GM12878 (cell line): ENCODE measurements around the gene REG1B. TPM values are rescaled to one million over a fixed set of nuclear protein-coding genes. Genes with fewer than 3 reads are reported as not detected.

Source experiments
- ATAC-seq: fragments of 200-7000 bp; cut with Tn5 transposase; 3 replicates; pipeline ENCODE4 v1.9.1; 2020; ENCODE audit warnings: mild to moderate bottlenecking, moderate library complexity
- BruUV-seq: library from RNA; stranded (reverse); fragments of 400-500 nt; replicated peaks from 2 replicates; lab custom pipeline; 2021; lab: Mats Ljungman, UMichigan
- CTCF ChIA-PET: fragments of 300-600 bp; sonication (Branson Sonifier 250); formaldehyde crosslinking; extraction: SDS; loops from one replicate; lab custom pipeline; 2021; ENCODE audit warnings: inconsistent platforms; lab: Yijun Ruan, JAX
- POLR2A ChIA-PET: fragments of 350-600 bp; formaldehyde crosslinking; extraction: SDS; loops from one replicate; lab custom pipeline; 2021; ENCODE audit warnings: inconsistent platforms; lab: Charles Lee
- RAD21 ChIA-PET: fragments of 300-600 bp; sonication (Branson Sonifier 250); formaldehyde crosslinking; loops from one replicate; lab custom pipeline; 2023; ENCODE audit warnings: antibody characterized with exemption; ENCODE audit not compliant: unreplicated experiment; lab: Charles Lee
- SMC1A ChIA-PET: fragments of 300-600 bp; sonication (Branson Sonifier 250); formaldehyde crosslinking; loops from one replicate; lab custom pipeline; 2023; ENCODE audit not compliant: unreplicated experiment, uncharacterized antibody; lab: Charles Lee
- DNase-seq: peaks from one replicate; pipeline ENCODE4 v3.0.0-alpha.2; 2011; ENCODE audit warnings: low read depth, low spot score
- FAIRE-seq: peaks from 3 replicates; lab custom pipeline; 2011; peaks lifted over from hg19 to GRCh38; lab: Jason Lieb, UNC
- H2AFZ ChIP-seq: 2 replicates; pipeline ENCODE4 v1.6.0; 2011; ENCODE audit warnings: low read depth, low read length, control low read depth; ENCODE audit not compliant: control insufficient read depth
- H3K27ac ChIP-seq: 2 replicates; pipeline ENCODE4 v1.5.1; 2011; ENCODE audit warnings: control low read depth; ENCODE audit not compliant: control insufficient read depth, insufficient read depth
- H3K27me3 ChIP-seq, 2 experiments: replicated peaks in 1 of 2; 2 replicates each; pipeline versions ENCODE4 v1.6.0 to v1.6.1; 2011; ENCODE audit warnings: low read length in 1 of 2; ENCODE audit not compliant: control insufficient read depth in 2 of 2, insufficient read depth in 2 of 2
- H3K36me3 ChIP-seq, 2 experiments: 2 replicates each; pipeline ENCODE4 v1.5.1; 2011; ENCODE audit warnings: low read length in 1 of 2; ENCODE audit not compliant: control insufficient read depth in 2 of 2, insufficient read depth in 2 of 2
- H3K4me1 ChIP-seq: 2 replicates; pipeline ENCODE4 v1.6.1; 2011; ENCODE audit warnings: mild to moderate bottlenecking, low read length, moderate library complexity, mixed read lengths; ENCODE audit not compliant: control insufficient read depth, insufficient read depth
- H3K4me2 ChIP-seq: 2 replicates; pipeline ENCODE4 v1.6.0; 2011; ENCODE audit warnings: control low read depth; ENCODE audit not compliant: control insufficient read depth, insufficient read depth
- H3K4me3 ChIP-seq: fragments of 200-600 bp; sonication (generic); 2 replicates; pipeline ENCODE4 v1.5.1; 2016
- H3K79me2 ChIP-seq: 2 replicates; pipeline ENCODE4 v1.6.0; 2011; ENCODE audit warnings: low read length; ENCODE audit not compliant: control insufficient read depth, insufficient read depth
- H3K9ac ChIP-seq: 2 replicates; pipeline ENCODE4 v1.8.0; 2011; ENCODE audit warnings: low read length, control low read depth, mixed read lengths; ENCODE audit not compliant: control insufficient read depth, insufficient read depth
- H3K9me3 ChIP-seq: replicated peaks from 3 replicates; pipeline ENCODE4 v1.5.1; 2011; ENCODE audit warnings: mild to moderate bottlenecking, low read length; ENCODE audit not compliant: control insufficient read depth, insufficient read depth
- H4K20me1 ChIP-seq: 2 replicates; pipeline ENCODE4 v1.6.0; 2011; ENCODE audit not compliant: control insufficient read depth, insufficient read depth
- BACH1 ChIP-seq: fragments of 450-650 bp; IDR thresholded peaks from 2 replicates; pipeline ENCODE4 v1.6.1; 2017; ENCODE audit warnings: mild to moderate bottlenecking, borderline replicate concordance
- MEF2A ChIP-seq: IDR thresholded peaks from 2 replicates; pipeline ENCODE4 v1.6.1; 2011; ENCODE audit warnings: low read depth, mild to moderate bottlenecking, low read length, moderate library complexity; ENCODE audit not compliant: insufficient read depth
- NR2C1 ChIP-seq: fragments of 450-650 bp; IDR thresholded peaks from 2 replicates; pipeline ENCODE4 v1.6.1; 2017; ENCODE audit warnings: antibody characterized with exemption, mild to moderate bottlenecking, moderate library complexity
- RAD51 ChIP-seq: fragments of 450-650 bp; IDR thresholded peaks from 2 replicates; pipeline ENCODE4 v1.6.1; 2016; ENCODE audit warnings: moderate library complexity, mild to moderate bottlenecking, inconsistent platforms
- SMAD5 ChIP-seq: IDR thresholded peaks from 2 replicates; pipeline ENCODE4 v1.6.1; 2016; ENCODE audit warnings: antibody characterized with exemption, low read depth
- TARDBP ChIP-seq: IDR thresholded peaks from 2 replicates; pipeline ENCODE4 v1.6.1; 2016; ENCODE audit warnings: borderline replicate concordance
- ZNF274 ChIP-seq: IDR thresholded peaks from one replicate; pipeline ENCODE4 v1.8.0; 2011; ENCODE audit not compliant: insufficient read length, insufficient read depth
- WGBS: methylation state at CpG from one replicate; pipeline ENCODE4 v1.1.6; 2016; ENCODE audit warnings: low lambda C conversion rate; ENCODE audit not compliant: insufficient replicate concordance, insufficient coverage; ENCODE audit errors: missing lambda C conversion rate; 5-methylcytosine and 5-hydroxymethylcytosine counted together
- in situ Hi-C: fragments of 300-500 bp; cut with MboI; formaldehyde crosslinking; loops from 9 replicates; pipeline ENCODE4 v1.14.3; 2018; ENCODE audit warnings: mixed read lengths
- intact Hi-C: fragments of 100-400 bp; cut with micrococcal nuclease; formaldehyde crosslinking; loops from one replicate; pipeline ENCODE4 v1.14.2; 2022; ENCODE audit not compliant: unreplicated experiment
- polyA plus RNA-seq, 11 experiments: library from polyadenylated mRNA; depleted of rRNA in 4 of 11; unstranded in 6 of 11; stranded (reverse) in 5 of 11; fragments of >200 nt; fragmentation: Nextera tagmentation in 4 of 11; fragmentation: Illumina TruSeq in 1 of 11; extraction: Ambion mirVana in 4 of 11; extraction: Trizol in 1 of 11; gene quantifications; 1 replicate in 1 of 11; 2 replicates in 10 of 11; pipeline versions ENCODE4 v1.2.1 to v1.2.3, GENCODE V29; 2011 to 2016; ENCODE audit warnings: inconsistent platforms in 2 of 11, missing spikeins in 2 of 11, low read depth in 1 of 11
- total RNA-seq, 4 experiments: library from RNA; depleted of rRNA in 3 of 4; stranded (reverse); fragments of >200 nt in 3 of 4; fragmentation: Illumina TruSeq in 1 of 4; extraction: Trizol in 1 of 4; gene quantifications; 2 replicates each; pipeline versions ENCODE4 v1.2.1 to v1.2.3, GENCODE V29; 2013 to 2021
- TF ChIP-seq, protein P1 (sequence below): fragments of 450-650 bp; IDR thresholded peaks from 2 replicates; pipeline ENCODE4 v1.6.1; 2017; ENCODE audit warnings: mild to moderate bottlenecking, moderate library complexity
- TF ChIP-seq, protein P2 (sequence below): IDR thresholded peaks from 2 replicates; pipeline ENCODE4 v1.6.1; 2012; ENCODE audit warnings: low read depth, low read length, improper control_type of control experiment
- TF ChIP-seq, protein P3 (sequence below): fragments of 450-650 bp; conservative IDR thresholded peaks from 2 replicates; pipeline ENCODE4 v1.6.1; 2017; ENCODE audit warnings: mild to moderate bottlenecking, moderate library complexity

The REG1B gene
- total and polyA plus RNA-seq, 10 of the 15 experiments (the other 5 are each of a cell fraction or from before 2014, with no cell fraction given) = 2.7 TPM; not detected in 9

DNA sequence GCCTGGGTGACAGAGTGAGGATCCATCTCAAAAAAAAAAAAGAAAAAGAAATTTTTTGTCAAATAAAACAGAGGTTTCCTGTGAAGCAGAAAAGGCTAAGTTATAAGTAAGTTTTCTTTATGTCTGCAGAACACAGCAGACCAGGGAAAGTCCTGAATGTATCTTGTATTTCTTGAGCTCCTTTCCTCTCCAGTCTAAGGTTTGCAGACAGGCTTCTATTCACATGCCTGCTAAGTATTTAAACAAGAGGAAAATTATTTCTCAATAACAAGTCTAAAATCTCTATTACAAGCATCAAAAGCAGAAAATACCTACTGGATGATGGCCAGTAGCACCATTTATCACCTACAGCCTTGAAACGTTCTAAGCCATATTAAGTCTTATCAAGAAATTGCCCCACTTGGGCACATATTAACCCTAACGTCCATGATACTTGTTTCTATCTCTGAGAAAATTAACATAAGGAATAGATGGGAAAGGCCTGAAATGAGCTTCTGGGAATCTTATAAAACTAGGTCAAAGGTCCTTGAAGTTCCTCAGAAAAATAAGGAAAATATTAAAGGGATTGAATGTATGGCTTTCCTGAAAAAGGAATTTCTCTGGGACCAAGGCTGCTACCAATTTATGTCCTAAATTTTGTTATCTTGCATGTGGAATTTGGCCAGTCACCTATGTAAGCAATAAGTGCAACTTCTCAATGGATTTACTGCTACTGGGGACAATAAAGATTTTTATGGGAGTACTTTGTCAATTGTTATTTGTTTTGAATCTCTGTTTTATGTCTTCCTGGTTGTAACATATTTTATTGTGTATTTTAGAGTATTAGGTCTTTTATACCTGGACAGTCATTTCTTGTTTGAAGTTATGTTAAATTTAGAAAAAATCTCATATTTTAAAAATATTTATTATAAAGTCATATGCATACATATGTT lies 29.5 kb upstream of the REG1B start:
- H3K4me1 ChIP-seq = no peaks in the 10 kb centered on the region
- ChIA-PET POLR2A (no interaction called here), RAD21 (no interaction called here), SMC1A (interaction anchor here (0.7 kb wide), 1 partner anchor 228 kb away, joined by 4 read pairs; no protein-coding TSS in a partner anchor), CTCF (no interaction called here)
- no peak overlapping the region for H2AFZ ChIP-seq
- H3K4me3 ChIP-seq = no peak overlapping the region
- H4K20me1 ChIP-seq = no peaks in the 10 kb centered on the region
- no peak for FAIRE-seq
- H3K4me2 ChIP-seq = no peak overlapping the region
- H3K79me2 ChIP-seq = no peaks in the 10 kb centered on the region
- 3% methylated on average over 2 of the region's 2 CpGs for WGBS
- no peak overlapping the region for H3K9ac ChIP-seq
- no peaks in the 10 kb centered on the region for H3K9me3 ChIP-seq
- in situ Hi-C loops = no loop called here
- no peak for DNase-seq
- H3K36me3 ChIP-seq = no peaks in the 10 kb centered on the region
- no peak overlapping the region for H3K27ac ChIP-seq
- intact Hi-C loops = no loop called here
- ATAC-seq = no peak
- H3K27me3 ChIP-seq = no peaks in the 10 kb centered on the region
- TF ChIP-seq, protein P1, sequence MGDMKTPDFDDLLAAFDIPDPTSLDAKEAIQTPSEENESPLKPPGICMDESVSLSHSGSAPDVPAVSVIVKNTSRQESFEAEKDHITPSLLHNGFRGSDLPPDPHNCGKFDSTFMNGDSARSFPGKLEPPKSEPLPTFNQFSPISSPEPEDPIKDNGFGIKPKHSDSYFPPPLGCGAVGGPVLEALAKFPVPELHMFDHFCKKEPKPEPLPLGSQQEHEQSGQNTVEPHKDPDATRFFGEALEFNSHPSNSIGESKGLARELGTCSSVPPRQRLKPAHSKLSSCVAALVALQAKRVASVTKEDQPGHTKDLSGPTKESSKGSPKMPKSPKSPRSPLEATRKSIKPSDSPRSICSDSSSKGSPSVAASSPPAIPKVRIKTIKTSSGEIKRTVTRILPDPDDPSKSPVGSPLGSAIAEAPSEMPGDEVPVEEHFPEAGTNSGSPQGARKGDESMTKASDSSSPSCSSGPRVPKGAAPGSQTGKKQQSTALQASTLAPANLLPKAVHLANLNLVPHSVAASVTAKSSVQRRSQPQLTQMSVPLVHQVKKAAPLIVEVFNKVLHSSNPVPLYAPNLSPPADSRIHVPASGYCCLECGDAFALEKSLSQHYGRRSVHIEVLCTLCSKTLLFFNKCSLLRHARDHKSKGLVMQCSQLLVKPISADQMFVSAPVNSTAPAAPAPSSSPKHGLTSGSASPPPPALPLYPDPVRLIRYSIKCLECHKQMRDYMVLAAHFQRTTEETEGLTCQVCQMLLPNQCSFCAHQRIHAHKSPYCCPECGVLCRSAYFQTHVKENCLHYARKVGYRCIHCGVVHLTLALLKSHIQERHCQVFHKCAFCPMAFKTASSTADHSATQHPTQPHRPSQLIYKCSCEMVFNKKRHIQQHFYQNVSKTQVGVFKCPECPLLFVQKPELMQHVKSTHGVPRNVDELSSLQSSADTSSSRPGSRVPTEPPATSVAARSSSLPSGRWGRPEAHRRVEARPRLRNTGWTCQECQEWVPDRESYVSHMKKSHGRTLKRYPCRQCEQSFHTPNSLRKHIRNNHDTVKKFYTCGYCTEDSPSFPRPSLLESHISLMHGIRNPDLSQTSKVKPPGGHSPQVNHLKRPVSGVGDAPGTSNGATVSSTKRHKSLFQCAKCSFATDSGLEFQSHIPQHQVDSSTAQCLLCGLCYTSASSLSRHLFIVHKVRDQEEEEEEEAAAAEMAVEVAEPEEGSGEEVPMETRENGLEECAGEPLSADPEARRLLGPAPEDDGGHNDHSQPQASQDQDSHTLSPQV = no peak
- TF ChIP-seq RAD51 (no peak), ZNF274 (no peak), MEF2A (no peak), NR2C1 (no peak), TARDBP (no peak), BACH1 (no peak), SMAD5 (no peak)
- TF ChIP-seq, protein P2, sequence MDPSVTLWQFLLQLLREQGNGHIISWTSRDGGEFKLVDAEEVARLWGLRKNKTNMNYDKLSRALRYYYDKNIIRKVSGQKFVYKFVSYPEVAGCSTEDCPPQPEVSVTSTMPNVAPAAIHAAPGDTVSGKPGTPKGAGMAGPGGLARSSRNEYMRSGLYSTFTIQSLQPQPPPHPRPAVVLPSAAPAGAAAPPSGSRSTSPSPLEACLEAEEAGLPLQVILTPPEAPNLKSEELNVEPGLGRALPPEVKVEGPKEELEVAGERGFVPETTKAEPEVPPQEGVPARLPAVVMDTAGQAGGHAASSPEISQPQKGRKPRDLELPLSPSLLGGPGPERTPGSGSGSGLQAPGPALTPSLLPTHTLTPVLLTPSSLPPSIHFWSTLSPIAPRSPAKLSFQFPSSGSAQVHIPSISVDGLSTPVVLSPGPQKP = no peak
- TF ChIP-seq, protein P3, sequence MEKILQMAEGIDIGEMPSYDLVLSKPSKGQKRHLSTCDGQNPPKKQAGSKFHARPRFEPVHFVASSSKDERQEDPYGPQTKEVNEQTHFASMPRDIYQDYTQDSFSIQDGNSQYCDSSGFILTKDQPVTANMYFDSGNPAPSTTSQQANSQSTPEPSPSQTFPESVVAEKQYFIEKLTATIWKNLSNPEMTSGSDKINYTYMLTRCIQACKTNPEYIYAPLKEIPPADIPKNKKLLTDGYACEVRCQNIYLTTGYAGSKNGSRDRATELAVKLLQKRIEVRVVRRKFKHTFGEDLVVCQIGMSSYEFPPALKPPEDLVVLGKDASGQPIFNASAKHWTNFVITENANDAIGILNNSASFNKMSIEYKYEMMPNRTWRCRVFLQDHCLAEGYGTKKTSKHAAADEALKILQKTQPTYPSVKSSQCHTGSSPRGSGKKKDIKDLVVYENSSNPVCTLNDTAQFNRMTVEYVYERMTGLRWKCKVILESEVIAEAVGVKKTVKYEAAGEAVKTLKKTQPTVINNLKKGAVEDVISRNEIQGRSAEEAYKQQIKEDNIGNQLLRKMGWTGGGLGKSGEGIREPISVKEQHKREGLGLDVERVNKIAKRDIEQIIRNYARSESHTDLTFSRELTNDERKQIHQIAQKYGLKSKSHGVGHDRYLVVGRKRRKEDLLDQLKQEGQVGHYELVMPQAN = no peak
- no TSS peak for BruUV-seq
